Parathyroid adenoma (tissue), 2 donors: ENCODE measurements around the gene FRMD1.

ENCODE experiments used
- H2AFZ ChIP-seq: fragments of 300-600 bp; sonication (generic); one replicate; pipeline ENCODE4 v1.7.0; 2017; ENCODE audit warnings: antibody characterized with exemption, mild to moderate bottlenecking
- H3K27ac ChIP-seq: fragments of 300-600 bp; sonication (generic); one replicate; pipeline ENCODE4 v1.7.0; 2017
- H3K27me3 ChIP-seq: fragments of 300-600 bp; sonication (generic); one replicate; pipeline ENCODE4 v1.7.0; 2017; ENCODE audit warnings: low read length; ENCODE audit not compliant: control insufficient read depth, insufficient read depth
- H3K36me3 ChIP-seq: fragments of 300-600 bp; sonication (generic); one replicate; pipeline ENCODE4 v1.7.0; 2017; ENCODE audit warnings: low read length; ENCODE audit not compliant: control insufficient read depth, insufficient read depth
- H3K4me1 ChIP-seq: fragments of 300-600 bp; sonication (generic); one replicate; pipeline ENCODE4 v1.7.0; 2017; ENCODE audit warnings: control low read depth
- H3K4me2 ChIP-seq: fragments of 300-600 bp; sonication (generic); one replicate; pipeline ENCODE4 v1.7.0; 2017; ENCODE audit warnings: low read length
- H3K4me3 ChIP-seq: fragments of 300-600 bp; sonication (generic); one replicate; pipeline ENCODE4 v1.7.0; 2017; ENCODE audit warnings: low read depth, low read length
- H3K79me2 ChIP-seq: fragments of 300-600 bp; sonication (generic); one replicate; pipeline ENCODE4 v1.7.0; 2017; ENCODE audit warnings: control low read depth
- H3K9ac ChIP-seq: fragments of 300-600 bp; sonication (generic); one replicate; pipeline ENCODE4 v1.7.0; 2017; ENCODE audit warnings: mild to moderate bottlenecking
- H3K9me3 ChIP-seq: fragments of 300-600 bp; sonication (generic); one replicate; pipeline ENCODE4 v1.7.0; 2017; ENCODE audit warnings: low read length; ENCODE audit not compliant: control insufficient read depth
- CTCF ChIP-seq: fragments of 300-600 bp; sonication (generic); IDR thresholded peaks from one replicate; pipeline ENCODE4 v1.7.0; 2017; ENCODE audit warnings: antibody characterized with exemption, mild to moderate bottlenecking
- donor health status: primary hyperparathyroidism.

The FRMD1 gene

DNA sequence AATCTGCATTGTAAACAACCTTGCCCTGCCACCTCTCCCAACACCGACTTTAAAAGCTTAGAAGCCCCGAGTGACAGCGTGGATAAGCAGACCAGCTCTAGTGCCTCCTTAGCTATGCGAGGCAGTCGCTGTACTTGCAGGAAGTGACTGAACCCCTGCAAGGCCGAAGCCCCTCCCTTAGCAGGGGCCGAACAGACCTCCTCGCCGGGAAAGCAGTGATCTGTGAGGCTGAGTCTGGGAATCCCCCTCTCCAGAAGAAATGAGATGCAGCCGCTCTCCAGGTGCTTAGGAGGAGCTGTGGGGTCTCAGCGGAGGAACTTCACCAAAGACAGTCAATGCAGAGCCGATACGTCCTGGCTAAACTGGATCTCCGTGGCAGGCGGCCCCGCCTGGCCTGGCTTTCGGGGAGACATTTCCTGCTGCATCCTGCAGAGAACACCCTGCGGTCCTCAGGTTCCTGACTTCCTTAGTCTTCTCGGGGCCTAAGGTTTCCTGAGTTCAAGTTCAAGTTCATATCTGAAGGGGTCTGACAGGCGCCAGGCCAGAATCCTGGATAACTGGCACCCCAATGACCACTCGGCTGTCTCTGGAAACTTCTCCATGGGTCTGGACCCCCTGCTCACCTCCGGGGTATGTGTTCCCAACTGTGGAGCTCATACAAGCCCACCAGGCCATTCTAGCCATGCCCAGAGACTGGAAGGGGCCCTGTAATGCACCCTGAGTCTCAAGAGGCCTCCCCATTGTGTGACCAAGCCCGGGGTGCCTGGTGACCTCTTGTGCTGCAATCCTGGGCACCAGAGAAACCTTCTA, 20.4 kb upstream of the FRMD1 start:
- Histone ChIP-seq H3K4me3 (no peak overlapping the region), H3K79me2 (no peaks in the 10 kb centered on the region), H3K27me3 (no peaks in the 10 kb centered on the region), H3K36me3 (no peaks in the 10 kb centered on the region), H3K27ac (no peak overlapping the region), H2AFZ (no peak overlapping the region), H3K4me1 (no peaks in the 10 kb centered on the region), H3K9ac (no peak overlapping the region), H3K4me2 (no peak overlapping the region), H3K9me3 (no peaks in the 10 kb centered on the region)
- no peak for TF ChIP-seq CTCF

DNA sequence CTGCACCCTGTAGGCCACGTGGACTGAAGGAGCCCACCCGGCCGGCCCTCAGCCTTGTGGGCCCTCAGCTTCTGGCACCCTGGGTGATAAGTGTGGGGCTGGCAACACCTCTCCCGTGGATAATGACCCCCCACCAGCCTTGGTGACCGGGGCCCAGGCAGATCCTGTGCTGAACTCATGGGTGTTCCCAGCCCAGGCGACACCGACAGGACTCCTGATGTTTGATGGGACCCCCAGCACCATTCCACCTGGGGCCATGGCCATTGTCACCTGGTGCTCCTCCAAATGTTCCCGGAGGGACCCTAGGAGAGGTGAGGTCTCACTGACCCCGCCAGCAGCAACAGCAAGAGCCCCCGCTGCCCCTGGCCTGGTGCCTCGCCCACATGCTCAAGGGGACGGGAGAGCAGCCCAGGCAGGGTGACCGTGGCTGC, 19.4 kb upstream of the FRMD1 start:
- Histone ChIP-seq H3K27me3 (no peaks in the 10 kb centered on the region), H3K36me3 (no peaks in the 10 kb centered on the region), H2AFZ (no peak overlapping the region), H3K4me3 (no peak overlapping the region), H3K4me2 (no peak overlapping the region), H3K4me1 (no peaks in the 10 kb centered on the region), H3K27ac (no peak overlapping the region), H3K9me3 (no peaks in the 10 kb centered on the region), H3K9ac (no peak overlapping the region), H3K79me2 (no peaks in the 10 kb centered on the region)
- no peak for TF ChIP-seq CTCF

DNA sequence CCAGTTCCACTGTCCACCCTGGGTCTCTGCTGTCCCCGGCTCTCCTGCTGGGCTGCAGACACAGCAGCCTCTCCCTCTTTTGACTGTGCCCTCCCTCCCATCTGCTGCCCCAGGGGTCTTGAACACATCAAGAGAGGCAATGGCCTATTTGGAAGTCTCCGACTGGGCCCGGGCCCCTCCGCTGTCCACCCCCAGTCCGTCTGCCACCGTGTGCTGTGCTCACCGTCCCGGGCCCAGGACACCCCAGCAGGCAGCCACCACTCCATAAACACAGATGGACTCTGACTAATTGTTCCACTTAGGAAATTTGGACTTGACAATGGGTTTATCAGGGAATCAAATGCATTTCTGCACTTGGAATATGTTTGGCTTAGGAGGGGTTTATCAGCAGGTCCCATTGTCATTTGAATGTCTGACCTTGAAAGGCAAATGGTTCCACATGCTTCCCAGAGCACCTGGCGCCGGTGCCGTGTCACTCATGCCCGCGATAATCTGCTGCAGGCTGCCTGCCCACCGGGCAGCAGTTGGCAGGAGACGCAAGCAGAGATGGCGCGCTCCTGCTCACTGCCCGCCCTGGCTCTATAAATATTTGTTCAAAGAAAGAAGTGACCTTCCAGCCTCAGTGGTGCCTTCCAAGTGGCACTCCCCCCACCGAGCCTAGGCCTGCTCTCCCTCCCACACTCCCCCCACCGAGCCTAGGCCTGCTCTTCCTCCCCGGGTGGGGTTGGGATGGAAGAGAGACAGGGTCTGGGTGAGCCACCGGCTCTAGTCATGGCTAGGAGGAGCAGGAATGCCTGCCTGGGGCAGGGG, 18.8 kb upstream of the FRMD1 start:
- no peak overlapping the region for H3K27ac ChIP-seq

DNA sequence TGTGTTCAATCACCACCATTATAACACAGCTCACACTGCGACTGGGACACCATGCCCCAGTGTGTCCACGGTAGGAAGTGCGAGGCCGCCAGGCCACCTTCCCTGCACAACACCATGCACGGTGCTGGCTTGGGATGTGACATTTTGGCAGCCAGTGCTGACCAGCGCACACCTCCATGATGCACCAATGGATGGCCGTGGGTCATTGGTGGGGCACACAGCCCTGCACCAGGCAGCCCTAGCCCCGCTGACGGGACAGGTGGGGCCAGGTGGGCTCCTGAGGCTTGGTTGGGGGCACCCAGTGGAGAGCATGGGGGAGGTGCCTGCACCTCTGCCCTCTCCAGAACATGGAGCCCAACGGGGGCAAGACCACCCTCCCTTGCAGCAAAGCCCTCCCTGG, 18.2 kb upstream of the FRMD1 start:
- no peak overlapping the region for H3K4me2 ChIP-seq
- H2AFZ ChIP-seq, result no peak overlapping the region
- no peaks in the 10 kb centered on the region for H3K36me3 ChIP-seq
- no peak for TF ChIP-seq CTCF
- no peaks in the 10 kb centered on the region for H3K4me1 ChIP-seq
- H3K9ac ChIP-seq, result no peak overlapping the region
- no peaks in the 10 kb centered on the region for H3K27me3 ChIP-seq
- no peaks in the 10 kb centered on the region for H3K79me2 ChIP-seq
- no peaks in the 10 kb centered on the region for H3K9me3 ChIP-seq
- H3K4me3 ChIP-seq, result no peak overlapping the region
- no peak overlapping the region for H3K27ac ChIP-seq

More for the DNA sequence above, 18.8 kb upstream of the FRMD1 start:
- Histone ChIP-seq H3K27me3 (no peaks in the 10 kb centered on the region), H3K4me2 (no peak overlapping the region), H3K9ac (no peak overlapping the region), H3K79me2 (no peaks in the 10 kb centered on the region), H3K4me3 (no peak overlapping the region), H2AFZ (no peak overlapping the region), H3K9me3 (no peaks in the 10 kb centered on the region), H3K36me3 (no peaks in the 10 kb centered on the region), H3K4me1 (no peaks in the 10 kb centered on the region)
- TF ChIP-seq CTCF, result no peak
